CD8-positive, alpha-beta memory T cell (primary cell): ENCODE data around the gene UQCRFS1. TPM values are rescaled to one million over a fixed set of nuclear protein-coding genes. Genes with fewer than 3 reads are reported as not detected.
"Not testable (repeated sequence)": the region's sequence is repeated elsewhere in the genome, so short reads cannot be mapped to it uniquely, and the experiment has no call there.

Experiments used
- CTCF ChIA-PET: fragments of 350-600 bp; sonication (Branson Sonifier 250); formaldehyde crosslinking; loops from one replicate; lab custom pipeline; 2021; ENCODE audit warnings: antibody characterized with exemption; lab: Charles Lee
- POLR2A ChIA-PET: fragments of 350-600 bp; sonication (Branson Sonifier 250); formaldehyde crosslinking; loops from one replicate; lab custom pipeline; 2021; ENCODE audit warnings: antibody characterized with exemption; lab: Charles Lee
- DNase-seq, 5 donors: peaks; one replicate each; pipeline versions ENCODE4 v3.0.0 to v3.0.0-alpha.2; 2020 to 2022; ENCODE audit warnings: mixed read lengths in 1 of 5
- H3K27ac ChIP-seq: one replicate; pipeline ENCODE4 v1.7.0; 2013; ENCODE audit warnings: low read depth, mild to moderate bottlenecking, low read length, moderate library complexity
- H3K27me3 ChIP-seq: 2 replicates; pipeline ENCODE4 v1.7.0; 2013; ENCODE audit warnings: low read length, mild to moderate bottlenecking; ENCODE audit not compliant: insufficient read depth, poor library complexity, severe bottlenecking
- H3K36me3 ChIP-seq: 2 replicates; pipeline ENCODE4 v1.7.0; 2013; ENCODE audit warnings: mild to moderate bottlenecking, low read length, moderate library complexity; ENCODE audit not compliant: insufficient read depth
- H3K4me1 ChIP-seq: 2 replicates; pipeline ENCODE4 v1.7.0; 2013; ENCODE audit warnings: mild to moderate bottlenecking, low read length, moderate library complexity; ENCODE audit not compliant: insufficient read depth
- H3K4me3 ChIP-seq: 2 replicates; pipeline ENCODE4 v1.7.0; 2013; ENCODE audit warnings: mild to moderate bottlenecking, low read length
- H3K9me3 ChIP-seq: 2 replicates; pipeline ENCODE4 v1.7.0; 2013; ENCODE audit warnings: mild to moderate bottlenecking, low read length
- H3K27ac Mint-ChIP-seq, 8 donors: one replicate each; pipeline ENCODE4 v1.8.0; 2020 to 2021; ENCODE audit warnings: mixed read lengths in 8 of 8, mild to moderate bottlenecking in 6 of 8, inconsistent platforms in 3 of 8, moderate library complexity in 3 of 8
- H3K27me3 Mint-ChIP-seq, 2 donors: one replicate each; pipeline ENCODE4 v1.8.0; 2020 to 2021; ENCODE audit warnings: mixed read lengths in 2 of 2, mild to moderate bottlenecking in 1 of 2, moderate library complexity in 1 of 2
- H3K36me3 Mint-ChIP-seq, 3 donors: one replicate each; pipeline ENCODE4 v1.8.0; 2020 to 2021; ENCODE audit warnings: mixed read lengths in 3 of 3, inconsistent platforms in 1 of 3, mild to moderate bottlenecking in 1 of 3
- H3K4me1 Mint-ChIP-seq, 3 donors: one replicate each; pipeline ENCODE4 v1.8.0; 2020 to 2021; ENCODE audit warnings: mixed read lengths in 3 of 3, inconsistent platforms in 1 of 3, mild to moderate bottlenecking in 1 of 3
- H3K4me3 Mint-ChIP-seq, 7 donors: one replicate each; pipeline ENCODE4 v1.8.0; 2020 to 2021; ENCODE audit warnings: mixed read lengths in 7 of 7, mild to moderate bottlenecking in 6 of 7, moderate library complexity in 4 of 7, inconsistent platforms in 2 of 7
- H3K9me3 Mint-ChIP-seq, 5 donors: one replicate each; pipeline ENCODE4 v1.8.0; 2020 to 2022; ENCODE audit warnings: mixed read lengths in 5 of 5, mild to moderate bottlenecking in 3 of 5, moderate library complexity in 2 of 5, inconsistent platforms in 1 of 5
- polyA plus RNA-seq: library from polyadenylated mRNA; unstranded; fragments of 300-500 nt; fragmentation: Illumina TruSeq; gene quantifications from one replicate; pipeline ENCODE4 v1.2.3, GENCODE V29; 2021
- total RNA-seq, 2 experiments: library from RNA; stranded (reverse); gene quantifications; one replicate each; pipeline ENCODE4 v1.2.3, GENCODE V29; 2021

UQCRFS1 gene
- total and polyA plus RNA-seq, 3 experiments from 2014 or later = 48.5 to 64.7 (median 51.0) TPM

DNA sequence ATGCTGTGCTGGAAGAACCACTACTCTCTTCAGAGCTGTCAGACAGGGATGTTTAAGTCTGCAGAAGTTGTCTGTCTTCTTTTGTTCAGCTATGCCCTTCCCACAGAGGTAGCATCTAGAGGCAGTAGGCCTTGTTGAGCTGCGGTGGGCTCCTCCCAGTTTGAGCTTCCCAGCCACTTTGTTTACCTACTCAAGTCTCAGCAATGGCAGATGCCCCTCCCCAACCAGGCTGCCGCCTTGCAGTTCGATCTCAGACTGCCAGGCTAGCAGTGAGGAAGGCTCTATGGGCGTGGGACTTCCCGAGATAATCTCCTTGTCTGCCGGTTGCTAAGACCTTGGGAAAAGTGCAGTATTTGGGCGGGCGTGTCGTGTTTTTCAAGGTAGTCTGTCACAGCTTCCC lies 42.1 kb upstream of the UQCRFS1 start:
- no peaks in the 10 kb centered on the region for H3K36me3 ChIP-seq
- no peak for DNase-seq
- Mint-ChIP-seq H3K4me3 (no peak overlapping the region), H3K9me3 (peaks cover 0 to 2% (median 0%) of the 10 kb centered on the region in 5 donors), H3K36me3 (no peaks in the 10 kb centered on the region), H3K27ac (no peak overlapping the region), H3K4me1 (peaks cover 0 to 5% (median 5%) of the 10 kb centered on the region in 3 donors), H3K27me3 (peaks cover 9 to 32% of the 10 kb centered on the region in 2 donors)
- no peak overlapping the region for H3K27ac ChIP-seq
- H3K4me1 ChIP-seq = no peaks in the 10 kb centered on the region
- H3K4me3 ChIP-seq = no peak overlapping the region
- no peaks in the 10 kb centered on the region for H3K9me3 ChIP-seq
- POLR2A ChIA-PET = no interaction called here
- CTCF ChIA-PET = interaction anchor here (1.4 kb wide), 1 partner anchor 8 kb away, joined by 7 read pairs; no protein-coding TSS in a partner anchor
- no peaks in the 10 kb centered on the region for H3K27me3 ChIP-seq

DNA sequence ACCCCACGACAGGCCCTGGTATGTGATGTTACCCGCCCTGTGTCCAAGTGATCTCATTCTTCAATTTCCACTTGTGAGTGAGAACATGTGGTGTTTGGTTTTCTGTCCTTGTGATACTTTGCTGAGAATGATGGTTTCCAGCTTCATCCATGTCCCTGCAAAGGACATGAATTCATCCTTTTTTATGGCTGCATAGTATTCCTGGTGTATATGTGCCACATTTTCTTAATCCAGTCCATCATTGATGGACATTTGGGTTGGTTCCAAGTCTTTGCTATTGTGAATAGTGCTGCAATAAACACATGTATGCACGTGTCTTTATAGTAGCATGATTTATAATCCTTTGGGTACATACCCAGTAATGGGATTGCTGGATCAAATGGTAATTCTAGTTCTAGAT lies 36.8 kb upstream of the UQCRFS1 start:
- H3K27ac Mint-ChIP-seq, H3K4me1 Mint-ChIP-seq, H3K36me3 Mint-ChIP-seq, DNase-seq, CTCF ChIA-PET, H3K9me3 Mint-ChIP-seq, H3K27me3 ChIP-seq, POLR2A ChIA-PET, H3K4me3 Mint-ChIP-seq, H3K27ac ChIP-seq, H3K36me3 ChIP-seq, H3K4me1 ChIP-seq, H3K9me3 ChIP-seq, H3K4me3 ChIP-seq: not testable (repeated sequence)
- H3K27me3 Mint-ChIP-seq = peaks cover 22 to 52% of the 10 kb centered on the region in 2 donors

DNA sequence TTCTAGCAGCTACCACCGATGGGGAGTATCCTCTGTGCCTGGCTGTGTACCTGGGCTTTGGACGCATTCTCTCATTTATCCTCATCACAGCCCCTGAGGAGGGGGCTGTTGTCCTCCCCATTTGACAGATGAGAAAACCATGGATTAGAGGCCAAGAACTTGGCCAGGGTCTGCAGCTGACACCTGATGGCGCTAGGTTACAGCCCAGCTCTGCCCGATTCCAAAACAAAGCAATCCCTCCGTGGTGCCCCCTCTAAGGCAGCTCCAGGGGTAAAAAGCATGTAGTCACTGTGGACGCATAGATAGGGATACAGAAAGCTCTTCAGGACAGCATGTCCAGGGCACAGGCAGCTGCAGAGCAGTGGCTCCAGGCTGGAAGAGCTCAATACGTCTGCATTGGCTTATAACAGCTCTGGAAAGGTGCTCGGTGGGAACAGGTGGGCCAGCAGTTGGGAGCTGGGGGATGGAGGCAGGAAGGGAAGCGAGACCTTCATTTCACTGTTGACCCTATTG lies 35.4 kb upstream of the UQCRFS1 start:
- ChIA-PET POLR2A (no interaction called here), CTCF (no interaction called here)
- H3K4me1 Mint-ChIP-seq = no peaks in the 10 kb centered on the region
- no peak overlapping the region for H3K4me3 Mint-ChIP-seq
- H3K27ac Mint-ChIP-seq = no peak overlapping the region
- peaks cover 0 to 3% (median 0%) of the 10 kb centered on the region in 5 donors for H3K9me3 Mint-ChIP-seq
- Histone ChIP-seq H3K27me3 (no peaks in the 10 kb centered on the region), H3K36me3 (no peaks in the 10 kb centered on the region), H3K27ac (no peak overlapping the region), H3K4me1 (no peaks in the 10 kb centered on the region), H3K9me3 (no peaks in the 10 kb centered on the region), H3K4me3 (no peak overlapping the region)
- DNase-seq = no peak
- H3K27me3 Mint-ChIP-seq = peaks cover 20 to 51% of the 10 kb centered on the region in 2 donors
- no peaks in the 10 kb centered on the region for H3K36me3 Mint-ChIP-seq

DNA sequence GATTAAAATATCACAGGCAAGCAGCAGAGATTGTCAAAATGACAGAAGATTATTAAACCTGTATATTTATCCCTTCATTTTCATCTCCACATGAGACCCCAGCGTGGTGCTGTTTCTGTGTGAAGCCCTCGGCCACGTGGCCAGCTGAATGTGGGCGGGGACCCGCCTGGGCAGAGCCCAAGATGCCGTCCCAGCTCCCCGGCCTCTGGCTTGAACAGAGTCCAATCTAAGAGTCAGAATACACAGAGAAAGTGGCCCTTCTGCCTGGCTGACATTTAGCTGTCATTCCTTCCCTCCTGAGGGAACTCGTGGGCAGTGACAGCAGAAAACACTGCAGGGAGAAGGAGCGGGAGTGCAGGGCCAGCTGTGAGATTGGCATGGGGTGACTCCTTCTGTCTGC lies 34.9 kb upstream of the UQCRFS1 start:
- DNase-seq = no peak
- Mint-ChIP-seq H3K36me3 (no peaks in the 10 kb centered on the region), H3K9me3 (peaks cover 0 to 4% (median 0%) of the 10 kb centered on the region in 5 donors), H3K4me3 (no peak overlapping the region), H3K27ac (no peak overlapping the region), H3K27me3 (peaks cover 19 to 54% of the 10 kb centered on the region in 2 donors), H3K4me1 (no peaks in the 10 kb centered on the region)
- ChIA-PET POLR2A (no interaction called here), CTCF (no interaction called here)
- no peaks in the 10 kb centered on the region for H3K9me3 ChIP-seq
- no peak overlapping the region for H3K27ac ChIP-seq
- H3K36me3 ChIP-seq = no peaks in the 10 kb centered on the region
- no peak overlapping the region for H3K4me3 ChIP-seq
- H3K4me1 ChIP-seq = no peaks in the 10 kb centered on the region
- peaks cover 3% of the 10 kb centered on the region for H3K27me3 ChIP-seq

DNA sequence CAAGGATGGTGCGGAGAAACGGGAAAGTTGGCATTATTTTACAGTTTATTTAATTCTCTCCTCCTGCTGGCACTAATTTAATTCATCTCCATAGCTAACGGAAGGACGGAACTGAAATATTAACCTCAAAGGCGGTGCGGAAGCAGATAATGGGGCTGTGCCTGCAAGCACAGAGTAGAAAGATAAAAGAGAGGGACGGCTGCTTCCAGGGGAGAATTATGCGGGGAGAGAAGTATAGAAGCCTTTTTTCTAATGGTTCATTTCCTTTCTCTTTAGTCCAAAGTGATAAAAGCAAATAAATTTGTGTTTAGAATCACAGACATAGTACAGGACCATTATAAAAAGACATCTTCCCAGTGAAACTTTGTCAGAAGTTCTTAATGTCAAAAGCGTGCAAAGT lies 34.5 kb upstream of the UQCRFS1 start:
- Mint-ChIP-seq H3K27me3 (peaks cover 19 to 50% of the 10 kb centered on the region in 2 donors), H3K9me3 (peaks cover 0 to 4% (median 0%) of the 10 kb centered on the region in 5 donors), H3K27ac (no peak overlapping the region), H3K4me3 (no peak overlapping the region), H3K36me3 (no peaks in the 10 kb centered on the region), H3K4me1 (no peaks in the 10 kb centered on the region)
- Histone ChIP-seq H3K36me3 (no peaks in the 10 kb centered on the region), H3K4me1 (no peaks in the 10 kb centered on the region), H3K27ac (no peak overlapping the region), H3K9me3 (no peaks in the 10 kb centered on the region), H3K27me3 (peaks cover 5% of the 10 kb centered on the region), H3K4me3 (no peak overlapping the region)
- ChIA-PET POLR2A (no interaction called here), CTCF (no interaction called here)
- no peak for DNase-seq

DNA sequence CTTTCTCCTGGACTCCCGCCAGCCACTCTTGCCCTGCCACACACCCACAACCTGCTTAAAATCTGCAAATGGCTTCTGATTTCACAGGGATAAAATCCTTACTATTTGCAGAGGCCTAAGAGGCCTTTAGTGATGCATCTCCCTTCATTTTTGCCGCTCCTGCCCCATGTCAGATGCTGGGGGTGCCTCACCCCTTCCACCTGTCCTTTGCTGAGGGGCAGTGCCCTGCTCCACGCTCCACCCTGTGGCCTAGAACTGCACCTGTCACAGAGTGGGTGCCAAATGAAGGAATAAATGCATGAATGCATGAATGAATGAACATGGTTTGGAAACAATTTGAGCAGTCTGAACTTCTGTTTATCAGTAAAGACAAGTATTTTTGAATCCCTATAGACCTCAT lies 34.1 kb upstream of the UQCRFS1 start:
- no peak overlapping the region for H3K4me3 ChIP-seq
- Mint-ChIP-seq H3K36me3 (no peaks in the 10 kb centered on the region), H3K4me1 (no peaks in the 10 kb centered on the region), H3K4me3 (no peak overlapping the region), H3K27ac (peak overlapping the region in 1 of 8 donors; percentile 29), H3K27me3 (peaks cover 19 to 47% of the 10 kb centered on the region in 2 donors), H3K9me3 (peaks cover 0 to 4% (median 0%) of the 10 kb centered on the region in 5 donors)
- CTCF ChIA-PET = no interaction called here
- POLR2A ChIA-PET = no interaction called here
- no peak overlapping the region for H3K27ac ChIP-seq
- no peaks in the 10 kb centered on the region for H3K4me1 ChIP-seq
- no peak for DNase-seq
- no peaks in the 10 kb centered on the region for H3K9me3 ChIP-seq
- H3K36me3 ChIP-seq = no peaks in the 10 kb centered on the region
- peaks cover 5% of the 10 kb centered on the region for H3K27me3 ChIP-seq

DNA sequence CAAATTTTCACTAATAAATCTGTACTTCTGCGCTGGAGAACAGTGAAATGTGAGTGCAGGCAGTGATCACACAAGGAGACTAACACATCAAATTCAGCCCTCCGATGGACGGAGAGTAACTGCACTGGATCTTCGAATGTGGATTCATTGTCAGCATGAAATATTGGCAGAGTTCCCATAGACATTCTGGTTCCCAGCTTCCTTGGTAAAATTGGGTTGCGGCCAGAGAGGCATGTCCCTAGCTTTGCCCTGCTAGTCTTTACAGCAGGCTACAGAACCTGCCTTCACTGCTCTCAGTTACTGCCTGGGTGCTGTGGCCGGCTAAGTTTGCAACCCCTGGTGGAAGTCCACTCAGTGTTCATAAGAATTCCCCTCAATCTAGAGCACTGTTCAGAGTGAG lies 32.3 kb upstream of the UQCRFS1 start:
- ChIA-PET CTCF (interaction anchor here (1.4 kb wide), 1 partner anchor 18 kb away, joined by 3 read pairs; no protein-coding TSS in a partner anchor), POLR2A (no interaction called here)
- H3K36me3 ChIP-seq = no peaks in the 10 kb centered on the region

DNA sequence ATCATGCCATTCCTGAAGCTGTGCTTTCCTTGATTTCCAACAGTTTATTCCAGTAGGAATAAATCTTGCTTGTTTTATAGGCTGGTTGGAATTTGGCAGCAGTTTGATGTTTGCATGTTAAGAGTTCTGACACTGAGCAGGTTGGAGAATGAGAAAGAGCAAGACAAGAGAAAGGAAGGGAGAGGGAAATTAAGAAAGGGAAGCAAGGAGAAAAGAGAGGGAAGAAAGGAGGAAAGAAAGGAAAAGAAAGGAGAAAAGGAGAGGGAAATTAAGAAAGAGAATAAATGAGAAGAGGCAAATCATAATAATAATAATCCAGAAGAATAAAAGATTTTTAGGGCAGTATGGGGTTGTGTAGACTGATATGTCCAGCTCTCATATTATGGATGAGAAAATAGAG lies 28.4 kb upstream of the UQCRFS1 start:
- Histone ChIP-seq H3K9me3 (no peaks in the 10 kb centered on the region), H3K4me1 (no peaks in the 10 kb centered on the region), H3K27me3 (peaks cover 5% of the 10 kb centered on the region), H3K36me3 (no peaks in the 10 kb centered on the region), H3K27ac (no peak overlapping the region), H3K4me3 (no peak overlapping the region)
- Mint-ChIP-seq H3K9me3 (peaks cover 3 to 7% (median 4%) of the 10 kb centered on the region in 5 donors), H3K27me3 (peaks cover 27% of the 10 kb centered on the region in 2 donors), H3K4me3 (no peak overlapping the region), H3K4me1 (no peaks in the 10 kb centered on the region), H3K27ac (no peak overlapping the region), H3K36me3 (no peaks in the 10 kb centered on the region)
- ChIA-PET CTCF (no interaction called here), POLR2A (no interaction called here)
- no peak for DNase-seq

More for the DNA sequence above, 32.3 kb upstream of the UQCRFS1 start:
- H3K9me3 Mint-ChIP-seq = peaks cover 0 to 3% (median 0%) of the 10 kb centered on the region in 5 donors
- Histone ChIP-seq H3K27me3 (peaks cover 5% of the 10 kb centered on the region), H3K4me3 (no peak overlapping the region), H3K9me3 (no peaks in the 10 kb centered on the region), H3K4me1 (no peaks in the 10 kb centered on the region), H3K27ac (no peak overlapping the region)
- no peaks in the 10 kb centered on the region for H3K36me3 Mint-ChIP-seq
- no peaks in the 10 kb centered on the region for H3K4me1 Mint-ChIP-seq
- no peak for DNase-seq
- H3K4me3 Mint-ChIP-seq = no peak overlapping the region
- peaks cover 26 to 42% of the 10 kb centered on the region in 2 donors for H3K27me3 Mint-ChIP-seq
- H3K27ac Mint-ChIP-seq = no peak overlapping the region
